GM12801 (cell line): Measurements from ENCODE around the gene EPGN.

ENCODE experiments used
- TF ChIP-seq, protein P1 (sequence below): IDR thresholded peaks from one replicate; pipeline ENCODE4 v1.5.1; 2011; ENCODE audit warnings: control low read depth; ENCODE audit not compliant: insufficient read length; ENCODE audit errors: extremely low read depth

The EPGN gene

GRCh38 chr4:74291471-74291870, 16.8 kb upstream of the EPGN start:
- TF ChIP-seq, protein P1, sequence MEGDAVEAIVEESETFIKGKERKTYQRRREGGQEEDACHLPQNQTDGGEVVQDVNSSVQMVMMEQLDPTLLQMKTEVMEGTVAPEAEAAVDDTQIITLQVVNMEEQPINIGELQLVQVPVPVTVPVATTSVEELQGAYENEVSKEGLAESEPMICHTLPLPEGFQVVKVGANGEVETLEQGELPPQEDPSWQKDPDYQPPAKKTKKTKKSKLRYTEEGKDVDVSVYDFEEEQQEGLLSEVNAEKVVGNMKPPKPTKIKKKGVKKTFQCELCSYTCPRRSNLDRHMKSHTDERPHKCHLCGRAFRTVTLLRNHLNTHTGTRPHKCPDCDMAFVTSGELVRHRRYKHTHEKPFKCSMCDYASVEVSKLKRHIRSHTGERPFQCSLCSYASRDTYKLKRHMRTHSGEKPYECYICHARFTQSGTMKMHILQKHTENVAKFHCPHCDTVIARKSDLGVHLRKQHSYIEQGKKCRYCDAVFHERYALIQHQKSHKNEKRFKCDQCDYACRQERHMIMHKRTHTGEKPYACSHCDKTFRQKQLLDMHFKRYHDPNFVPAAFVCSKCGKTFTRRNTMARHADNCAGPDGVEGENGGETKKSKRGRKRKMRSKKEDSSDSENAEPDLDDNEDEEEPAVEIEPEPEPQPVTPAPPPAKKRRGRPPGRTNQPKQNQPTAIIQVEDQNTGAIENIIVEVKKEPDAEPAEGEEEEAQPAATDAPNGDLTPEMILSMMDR = no peak

- TF ChIP-seq, protein P1 = no peak
These were observed 16.0 kb upstream of the EPGN start for GRCh38 chr4:74292111-74292870.

DNA sequence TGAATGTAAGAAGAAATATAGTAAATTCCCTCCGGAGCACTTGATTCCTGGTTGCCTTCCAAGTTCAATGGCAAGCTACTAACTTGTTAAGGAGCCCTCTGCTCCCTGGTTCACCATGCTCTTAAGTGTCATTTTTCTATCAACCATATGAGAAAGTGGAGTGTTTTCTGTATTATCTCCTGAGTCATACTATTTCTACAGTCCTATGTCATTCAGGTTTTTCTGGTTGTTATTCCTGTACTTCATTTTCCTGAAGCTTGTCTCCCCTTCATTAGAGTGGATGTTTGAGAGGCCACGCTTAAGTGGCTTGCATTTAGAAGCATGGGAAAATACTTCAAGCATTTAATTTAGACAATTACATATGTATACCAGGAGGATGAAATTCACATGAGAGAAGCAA, 14.7 kb upstream of the EPGN start:
- TF ChIP-seq, protein P1 = no peak

DNA sequence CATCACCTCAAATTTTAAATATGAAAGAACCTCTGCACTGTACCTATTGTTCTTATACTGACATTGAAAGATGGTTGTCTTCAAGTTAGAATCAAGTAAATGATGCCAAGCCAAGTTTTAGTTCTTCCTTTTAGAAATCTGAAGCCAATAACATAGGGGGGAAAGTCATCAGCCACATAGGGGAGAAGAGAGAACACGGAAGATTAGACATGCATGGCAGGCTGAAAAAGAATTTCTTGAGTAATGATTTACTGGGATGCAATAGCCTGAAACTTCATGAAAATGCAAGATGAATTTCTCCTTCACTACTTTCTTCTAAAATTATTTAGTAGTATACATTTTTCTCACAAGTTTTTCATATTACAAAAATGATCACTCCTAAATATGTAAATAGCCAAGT, 13.6 kb upstream of the EPGN start:
- TF ChIP-seq, protein P1 = no peak

DNA sequence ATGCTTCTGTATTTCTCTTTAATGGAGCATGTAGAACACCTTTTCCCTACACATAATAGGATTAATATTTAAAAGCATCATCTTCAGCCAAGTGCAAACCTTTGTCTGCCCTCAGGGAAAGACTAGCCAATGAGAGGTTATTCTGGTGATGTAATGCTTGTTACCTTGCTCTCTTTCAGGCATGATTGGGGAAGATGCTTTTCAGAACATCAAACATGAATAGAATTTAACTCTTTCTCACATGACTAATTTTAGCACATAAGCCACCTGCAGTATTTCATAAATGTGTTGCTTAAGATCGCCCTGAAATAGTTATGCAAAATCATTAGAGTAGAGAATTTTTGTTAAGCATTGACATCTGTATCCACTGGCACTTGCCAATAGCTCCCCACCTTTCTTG, 10.7 kb upstream of the EPGN start:
- TF ChIP-seq, protein P1 = no peak

GRCh38 chr4:74304095-74304625, 4.1 kb upstream of the EPGN start:
- TF ChIP-seq, protein P1 = no peak

- TF ChIP-seq, protein P1 = no peak
These were observed 3.3 kb upstream of the EPGN start for GRCh38 chr4:74305000-74305399.

DNA sequence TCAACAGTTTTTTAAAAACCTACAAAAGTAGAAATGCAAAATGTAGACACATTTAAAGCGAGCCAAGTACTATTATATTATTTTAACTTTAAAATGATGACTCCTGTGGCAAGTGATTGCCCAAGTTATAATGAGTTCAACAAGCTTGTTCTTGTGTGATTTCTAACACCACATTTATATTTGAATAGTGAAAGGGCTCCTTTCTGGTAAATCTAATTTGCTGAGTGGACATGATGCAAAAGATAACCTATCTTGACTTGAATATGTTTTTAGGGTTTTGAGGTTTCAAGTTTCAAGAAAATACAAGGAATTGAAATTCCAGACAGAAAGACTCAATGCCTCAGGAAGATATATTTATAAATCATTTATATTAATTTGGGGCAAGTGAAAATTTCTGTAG, 1.1 kb upstream of the EPGN start:
- TF ChIP-seq, protein P1 = no peak
